ENCODE data around the gene TLX2. TPM values are rescaled to one million over a fixed set of nuclear protein-coding genes. Genes with fewer than 3 reads are reported as not detected.

The TLX2 gene
- total and polyA plus RNA-seq, 2 of the 13 experiments (the other 11 are each of a cell fraction or from before 2014, with no cell fraction given) = 0.05 to 0.20 TPM

DNA sequence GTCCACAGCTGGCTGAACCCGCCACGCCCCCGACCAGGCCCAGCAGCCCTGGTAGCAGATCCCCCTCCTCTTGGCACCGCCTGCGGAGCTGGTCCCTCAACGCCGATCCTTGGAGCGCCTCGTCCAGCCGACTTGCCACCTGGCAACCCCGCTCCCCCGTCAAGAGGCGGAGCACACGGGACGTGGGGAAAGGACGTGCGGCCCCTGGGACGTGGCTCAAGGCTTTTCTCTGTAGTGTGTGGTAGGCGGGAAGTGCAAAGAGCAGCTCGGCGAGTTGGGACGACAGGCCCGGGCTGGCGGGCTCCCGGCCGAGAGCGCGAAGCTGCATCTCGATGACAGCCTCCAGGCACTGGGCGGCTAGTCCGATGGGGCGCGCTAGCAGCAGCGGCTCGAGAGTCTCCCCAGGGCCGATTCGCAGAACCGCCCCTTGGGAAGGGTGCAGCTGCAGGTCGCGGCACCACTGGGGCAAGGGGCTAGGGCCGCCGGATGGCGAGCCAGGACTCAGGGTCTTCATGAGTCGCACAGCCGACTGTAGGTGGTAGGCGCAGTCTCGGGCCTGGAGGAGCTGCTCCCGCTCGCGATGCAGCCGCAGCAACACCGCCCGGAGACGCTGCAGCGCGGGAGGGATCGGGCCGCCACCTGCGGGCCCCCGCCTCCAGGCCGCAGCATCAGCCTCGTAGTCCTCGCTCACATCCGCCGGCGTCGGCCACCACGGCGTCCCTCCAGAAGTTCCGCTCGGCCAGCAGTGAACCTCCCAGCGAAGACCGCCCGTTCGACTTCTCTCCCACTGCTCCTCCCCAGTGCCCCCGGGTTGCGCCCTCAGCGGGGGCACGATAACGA is 32.1 kb upstream of the TLX2 start (continued):
- TF ChIP-seq E2F5 (CRISPR knock-in tag; conservative IDR thresholded peaks at IDR 0.05) = no peak
- no peak for TF ChIP-seq TRIM22 (IDR thresholded peaks at IDR 0.05)
- TF ChIP-seq TEAD3 (CRISPR knock-in tag; optimal IDR thresholded peaks at IDR 0.05; ENCODE audit: borderline replicate concordance) = no peak
- 0 out of 2 replicates have a peak, but pooled peaks have one; percentile 14 for TF ChIP-seq TARDBP (CRISPR knock-in tag; IDR thresholded peaks at IDR 0.05)
- TF ChIP-seq, protein P1, sequence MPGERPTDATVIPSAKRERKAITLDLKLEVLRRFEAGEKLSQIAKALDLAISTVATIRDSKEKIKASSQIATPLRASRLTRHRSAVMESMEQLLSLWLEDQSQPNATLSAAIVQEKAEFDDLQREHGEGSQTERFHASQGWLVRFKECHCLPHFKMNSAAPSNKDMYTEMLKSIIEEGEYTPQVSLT (CRISPR knock-in tag; IDR thresholded peaks at IDR 0.05; ENCODE audit: borderline replicate concordance, low read depth) = no peak
- TF ChIP-seq, protein P2, sequence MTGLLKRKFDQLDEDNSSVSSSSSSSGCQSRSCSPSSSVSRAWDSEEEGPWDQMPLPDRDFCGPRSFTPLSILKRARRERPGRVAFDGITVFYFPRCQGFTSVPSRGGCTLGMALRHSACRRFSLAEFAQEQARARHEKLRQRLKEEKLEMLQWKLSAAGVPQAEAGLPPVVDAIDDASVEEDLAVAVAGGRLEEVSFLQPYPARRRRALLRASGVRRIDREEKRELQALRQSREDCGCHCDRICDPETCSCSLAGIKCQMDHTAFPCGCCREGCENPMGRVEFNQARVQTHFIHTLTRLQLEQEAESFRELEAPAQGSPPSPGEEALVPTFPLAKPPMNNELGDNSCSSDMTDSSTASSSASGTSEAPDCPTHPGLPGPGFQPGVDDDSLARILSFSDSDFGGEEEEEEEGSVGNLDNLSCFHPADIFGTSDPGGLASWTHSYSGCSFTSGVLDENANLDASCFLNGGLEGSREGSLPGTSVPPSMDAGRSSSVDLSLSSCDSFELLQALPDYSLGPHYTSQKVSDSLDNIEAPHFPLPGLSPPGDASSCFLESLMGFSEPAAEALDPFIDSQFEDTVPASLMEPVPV (CRISPR knock-in tag; IDR thresholded peaks at IDR 0.05) = no peak; the same call in 1 of the 2 replicates
- TF ChIP-seq ZBTB38 (CRISPR knock-in tag; IDR thresholded peaks at IDR 0.05) = no peak; the same call in 1 of the 2 replicates
- no peak; the same call in 1 of the 2 replicates for TF ChIP-seq REL (CRISPR knock-in tag; conservative IDR thresholded peaks at IDR 0.05)
- peak; percentile 91 for TF ChIP-seq ZFY (CRISPR knock-in tag; IDR thresholded peaks at IDR 0.05)
- TF ChIP-seq ZNF660 (CRISPR knock-in tag; IDR thresholded peaks at IDR 0.05; ENCODE audit: borderline replicate concordance, low read depth) = no peak; the same call in 1 of the 2 replicates
- peak; percentile 92 for TF ChIP-seq ZNF30 (CRISPR knock-in tag; IDR thresholded peaks at IDR 0.05)
- TF ChIP-seq ZNF549 (CRISPR knock-in tag; IDR thresholded peaks at IDR 0.05) = no peak
- TF ChIP-seq UBTF (CRISPR knock-in tag; IDR thresholded peaks at IDR 0.05) = peak; percentile 97; the same call in 1 of the 2 replicates
- TF ChIP-seq SAP130 (CRISPR knock-in tag; IDR thresholded peaks at IDR 0.05; ENCODE audit: low read depth) = peak; percentile 36; the same call in 1 of the 2 replicates
- no peak for TF ChIP-seq RBAK (CRISPR knock-in tag; IDR thresholded peaks at IDR 0.05)
- peak; percentile 22 for TF ChIP-seq ZNF333 (CRISPR knock-in tag; IDR thresholded peaks at IDR 0.05; ENCODE audit: borderline replicate concordance)
- no peak; the same call in 1 of the 2 replicates for TF ChIP-seq ZNF230 (CRISPR knock-in tag; IDR thresholded peaks at IDR 0.05)
- TF ChIP-seq KDM4B (CRISPR knock-in tag; IDR thresholded peaks at IDR 0.05) = no peak
- TF ChIP-seq SP1 (IDR thresholded peaks at IDR 0.05) = no peak
- TF ChIP-seq SP1 (CRISPR knock-in tag; IDR thresholded peaks at IDR 0.05) = no peak
- TF ChIP-seq, protein P3, sequence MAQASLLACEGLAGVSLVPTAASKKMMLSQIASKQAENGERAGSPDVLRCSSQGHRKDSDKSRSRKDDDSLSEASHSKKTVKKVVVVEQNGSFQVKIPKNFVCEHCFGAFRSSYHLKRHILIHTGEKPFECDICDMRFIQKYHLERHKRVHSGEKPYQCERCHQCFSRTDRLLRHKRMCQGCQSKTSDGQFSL (CRISPR knock-in tag; IDR thresholded peaks at IDR 0.05) = 0 out of 2 replicates have a peak, but pooled peaks have one; percentile 62
- no peak for TF ChIP-seq CCAR2 (optimal IDR thresholded peaks at IDR 0.05; ENCODE audit: low read depth, low read length)
- TF ChIP-seq NR3C1 (CRISPR knock-in tag; IDR thresholded peaks at IDR 0.05) = no peak
- TF ChIP-seq ZNF354B (CRISPR knock-in tag; IDR thresholded peaks at IDR 0.05) = no peak; the same call in none of the 2 replicates

Measured in HepG2 (cell line).